Skeletal muscle tissue (tissue), 4 donors: ENCODE data around the gene PLD3. TPM values are rescaled to one million over a fixed set of nuclear protein-coding genes. Genes with fewer than 3 reads are reported as not detected.

ENCODE experiments used
- H3K27ac ChIP-seq: one replicate; pipeline ENCODE4 v1.7.0; 2013; ENCODE audit warnings: mild to moderate bottlenecking, low read depth, low read length, inconsistent platforms
- H3K27me3 ChIP-seq, 3 donors: one replicate each; pipeline ENCODE4 v1.7.0; 2013; ENCODE audit warnings: low read length in 3 of 3; ENCODE audit not compliant: control insufficient read depth in 3 of 3, insufficient read depth in 3 of 3
- H3K36me3 ChIP-seq, 3 donors: one replicate each; pipeline ENCODE4 v1.7.0; 2013; ENCODE audit warnings: low read length in 3 of 3; ENCODE audit not compliant: control insufficient read depth in 3 of 3, insufficient read depth in 3 of 3
- H3K4me1 ChIP-seq, 3 donors: one replicate each; pipeline ENCODE4 v1.7.0; 2013; ENCODE audit warnings: low read length in 3 of 3, mild to moderate bottlenecking in 3 of 3; ENCODE audit not compliant: control insufficient read depth in 3 of 3, insufficient read depth in 3 of 3
- H3K4me3 ChIP-seq, 3 donors: one replicate each; pipeline ENCODE4 v1.7.0; 2013; ENCODE audit warnings: low read length in 3 of 3
- H3K9ac ChIP-seq, 3 donors: one replicate each; pipeline ENCODE4 v1.7.0; 2013; ENCODE audit warnings: low read length in 3 of 3, mild to moderate bottlenecking in 3 of 3, moderate library complexity in 2 of 3, low read depth in 1 of 3
- H3K9me3 ChIP-seq, 3 donors: one replicate each; pipeline ENCODE4 v1.7.0; 2013; ENCODE audit warnings: low read length in 3 of 3; ENCODE audit not compliant: control insufficient read depth in 3 of 3
- total RNA-seq: library from RNA; depleted of rRNA; stranded (reverse); fragments of >200 nt; gene quantifications from one replicate; pipeline ENCODE4 v1.2.3, GENCODE V29; 2014
- donor health status: Osteomylitis.

PLD3 gene
- total RNA-seq, 1 donor from 2014 or later, result 120 TPM

- peak overlapping the region; percentile 87 for H3K27ac ChIP-seq
- H3K27me3 ChIP-seq, result no peaks in the 10 kb centered on the region
Measured at GRCh38 chr19:40418040-40418439, 69.5 kb downstream of the PLD3 start.

DNA sequence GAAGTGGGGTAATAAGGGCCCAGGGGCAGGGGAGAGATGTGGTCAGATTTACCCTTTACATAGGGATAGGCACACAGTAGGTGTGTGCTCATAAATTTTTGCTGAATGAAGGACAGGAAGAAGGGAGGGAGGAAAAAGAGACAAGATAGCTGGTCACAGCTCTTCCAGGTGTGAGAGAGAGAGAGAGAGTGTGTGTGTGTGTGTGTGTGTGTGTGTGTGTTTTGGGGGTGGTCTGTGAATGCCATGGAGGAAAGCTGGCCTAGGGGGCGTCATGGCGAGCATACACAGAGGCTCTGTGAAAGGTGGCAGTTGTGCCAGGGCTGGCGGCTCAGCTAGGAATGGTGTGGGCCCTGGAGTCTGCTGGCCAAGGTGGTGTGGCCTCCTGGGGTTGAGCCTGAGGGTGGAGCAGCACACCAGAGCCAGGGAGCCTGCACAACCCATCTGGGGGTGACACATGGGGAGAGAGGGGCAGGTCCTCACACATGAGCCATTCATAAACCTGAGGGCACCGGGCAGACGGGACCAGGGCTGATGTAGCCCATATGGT, 70.6 kb downstream of the PLD3 start:
- H3K27ac ChIP-seq, result no peak overlapping the region
- H3K27me3 ChIP-seq, result no peaks in the 10 kb centered on the region
- no peak overlapping the region for H3K4me3 ChIP-seq
- H3K9ac ChIP-seq, result peak overlapping the region in 1 of 3 donors; percentile 33
- H3K36me3 ChIP-seq, result peaks cover 11 to 13% (median 11%) of the 10 kb centered on the region in 3 donors
- no peaks in the 10 kb centered on the region for H3K9me3 ChIP-seq
- peaks cover 38 to 43% (median 39%) of the 10 kb centered on the region in 3 donors for H3K4me1 ChIP-seq

More at GRCh38 chr19:40418040-40418439, 69.5 kb downstream of the PLD3 start:
- no peaks in the 10 kb centered on the region for H3K9me3 ChIP-seq
- H3K36me3 ChIP-seq, result peaks cover 7 to 10% (median 8%) of the 10 kb centered on the region in 3 donors
- H3K4me3 ChIP-seq, result no peak overlapping the region
- peaks cover 37 to 45% (median 37%) of the 10 kb centered on the region in 3 donors for H3K4me1 ChIP-seq
- peak overlapping the region; percentile 3 to 72 (median 62) for H3K9ac ChIP-seq

DNA sequence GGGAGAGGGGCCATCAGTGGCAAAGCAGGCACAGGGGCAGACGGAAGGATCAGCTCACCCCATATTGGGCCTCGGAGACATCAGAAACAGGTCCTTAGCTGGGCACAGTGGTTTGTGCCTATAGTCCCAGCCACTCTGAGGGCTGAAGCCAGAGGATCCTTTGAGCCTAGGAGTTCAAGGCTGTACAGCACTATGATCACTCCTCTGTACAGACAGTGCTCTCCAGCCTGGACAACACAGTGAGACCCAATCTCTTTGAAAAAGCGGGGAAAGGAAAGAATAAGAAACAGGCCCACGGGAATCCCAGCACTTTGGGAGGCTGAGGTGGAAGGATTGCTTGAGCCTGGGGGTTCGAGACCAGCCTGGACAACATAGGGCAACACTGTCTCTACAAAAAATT, 71.3 kb downstream of the PLD3 start:
- peak overlapping the region; percentile 37 for H3K27ac ChIP-seq
- H3K4me3 ChIP-seq, result no peak overlapping the region

DNA sequence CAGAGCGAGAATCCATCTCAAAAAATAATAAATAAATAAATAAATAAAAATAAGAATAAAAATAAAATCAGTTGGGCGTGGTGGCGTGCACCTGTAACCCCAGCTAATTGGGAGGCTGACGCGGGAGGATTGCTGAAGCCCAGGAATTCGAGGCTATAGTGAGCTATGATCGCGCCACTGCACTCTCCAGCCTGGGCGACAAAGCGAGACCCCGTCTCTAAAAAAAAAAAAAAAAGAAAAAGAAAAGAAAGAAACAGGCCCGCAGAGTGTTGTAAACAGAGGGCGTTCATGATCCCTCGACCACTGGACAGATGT, 71.9 kb downstream of the PLD3 start:
- peaks cover 37 to 40% (median 37%) of the 10 kb centered on the region in 3 donors for H3K4me1 ChIP-seq

More for the DNA sequence above, 71.3 kb downstream of the PLD3 start:
- H3K9ac ChIP-seq, result no peak overlapping the region
- H3K36me3 ChIP-seq, result peaks cover 11 to 13% (median 11%) of the 10 kb centered on the region in 3 donors
- H3K9me3 ChIP-seq, result no peaks in the 10 kb centered on the region
- no peaks in the 10 kb centered on the region for H3K27me3 ChIP-seq
- peaks cover 37 to 41% (median 39%) of the 10 kb centered on the region in 3 donors for H3K4me1 ChIP-seq

GRCh38 chr19:40420766-40421765, 72.6 kb downstream of the PLD3 start:
- Histone ChIP-seq H3K9ac (peak overlapping the region; percentile 95 to 99 (median 97)), H3K36me3 (peaks cover 11 to 13% (median 11%) of the 10 kb centered on the region in 3 donors), H3K4me1 (peaks cover 37 to 40% (median 37%) of the 10 kb centered on the region in 3 donors), H3K27ac (peak overlapping the region; percentile 99), H3K9me3 (no peaks in the 10 kb centered on the region), H3K4me3 (peak overlapping the region; percentile 80 to 83 (median 83)), H3K27me3 (no peaks in the 10 kb centered on the region)

More for the DNA sequence above, 71.9 kb downstream of the PLD3 start:
- Histone ChIP-seq H3K4me3 (peak overlapping the region in 2 of 3 donors; percentile 83), H3K36me3 (peaks cover 11 to 13% (median 11%) of the 10 kb centered on the region in 3 donors), H3K27me3 (no peaks in the 10 kb centered on the region), H3K27ac (peak overlapping the region; percentile 99), H3K9ac (peak overlapping the region; percentile 95 to 99 (median 97)), H3K9me3 (no peaks in the 10 kb centered on the region)

DNA sequence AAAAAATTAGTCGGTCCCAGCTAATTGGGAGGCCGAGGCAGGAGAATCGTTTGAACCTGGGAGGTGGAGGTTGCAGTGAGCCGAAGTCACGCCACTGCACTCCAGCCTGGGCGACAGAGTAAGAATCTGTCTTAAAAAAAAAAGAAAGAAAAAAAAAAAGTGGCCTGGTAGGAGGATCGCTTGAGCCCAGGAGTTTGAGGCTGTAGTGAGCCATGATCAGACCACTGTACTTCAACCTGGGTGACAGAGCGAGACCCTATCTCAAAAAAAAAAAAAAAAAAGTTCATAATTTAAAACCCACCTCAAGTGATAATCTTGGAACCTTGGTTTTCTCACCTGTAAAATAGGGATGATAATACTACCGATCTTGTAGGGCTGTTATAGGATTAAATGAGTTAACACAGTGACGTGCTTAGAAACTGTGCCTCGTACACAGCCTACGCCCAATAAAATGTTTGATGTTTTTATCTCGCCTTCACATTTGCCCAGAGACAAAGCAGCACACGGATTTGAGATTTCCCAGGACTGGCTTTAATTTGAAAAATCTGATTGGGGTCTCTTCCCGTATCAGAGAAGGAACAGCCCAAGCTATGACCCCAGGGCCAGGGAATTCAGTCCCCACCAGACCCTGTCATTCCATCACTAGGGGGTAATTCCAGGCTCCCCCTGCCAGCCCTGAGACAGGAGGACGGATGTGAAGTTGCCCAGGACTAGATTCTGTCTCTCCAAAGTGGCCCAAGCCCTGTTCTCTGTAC, 73.7 kb downstream of the PLD3 start:
- Histone ChIP-seq H3K27ac (peak overlapping the region; percentile 99), H3K27me3 (no peaks in the 10 kb centered on the region), H3K9ac (peak overlapping the region; percentile 20 to 99 (median 97)), H3K9me3 (no peaks in the 10 kb centered on the region), H3K4me1 (peaks cover 31 to 41% (median 35%) of the 10 kb centered on the region in 3 donors), H3K4me3 (no peak overlapping the region), H3K36me3 (peaks cover 11 to 13% (median 11%) of the 10 kb centered on the region in 3 donors)

- H3K9ac ChIP-seq, result peak overlapping the region; percentile 20 to 99 (median 57)
Measured at GRCh38 chr19:40422748-40423566, 74.5 kb downstream of the PLD3 start.

DNA sequence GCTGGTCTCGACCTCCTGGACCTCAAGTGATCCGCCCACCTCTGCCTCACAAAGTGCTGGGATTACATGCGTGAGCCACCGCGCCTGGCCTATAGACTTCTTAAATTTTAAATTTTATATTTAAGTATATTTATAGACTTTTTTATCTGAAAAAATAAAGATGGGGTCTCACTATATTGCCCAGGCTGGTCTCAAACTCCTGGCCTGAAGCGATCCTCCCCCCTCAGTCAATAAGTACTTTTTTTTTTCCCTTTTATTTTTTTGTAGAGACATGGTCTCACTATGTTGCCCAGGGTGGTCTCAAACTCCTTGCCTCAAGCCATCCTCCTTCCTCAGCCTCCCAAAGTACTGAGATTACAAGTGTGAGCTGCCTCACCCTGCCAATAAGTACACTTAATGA, 75.4 kb downstream of the PLD3 start:
- H3K9ac ChIP-seq, result peak overlapping the region in 1 of 3 donors; percentile 94

More at GRCh38 chr19:40422748-40423566, 74.5 kb downstream of the PLD3 start:
- no peaks in the 10 kb centered on the region for H3K27me3 ChIP-seq
- no peaks in the 10 kb centered on the region for H3K9me3 ChIP-seq
- peaks cover 24 to 34% (median 30%) of the 10 kb centered on the region in 3 donors for H3K4me1 ChIP-seq
- H3K4me3 ChIP-seq, result no peak overlapping the region
- H3K36me3 ChIP-seq, result peaks cover 11 to 13% (median 11%) of the 10 kb centered on the region in 3 donors
- peak overlapping the region; percentile 99 for H3K27ac ChIP-seq

More for the DNA sequence above, 75.4 kb downstream of the PLD3 start:
- Histone ChIP-seq H3K36me3 (peaks cover 11 to 13% (median 11%) of the 10 kb centered on the region in 3 donors), H3K4me3 (peak overlapping the region in 1 of 3 donors; percentile 88), H3K9me3 (no peaks in the 10 kb centered on the region), H3K4me1 (peaks cover 24 to 34% (median 30%) of the 10 kb centered on the region in 3 donors), H3K27me3 (no peaks in the 10 kb centered on the region), H3K27ac (no peak overlapping the region)
